SH-SY5Y (cell line): Measurements from ENCODE around the gene NMRK2.

Experiments used
- GATA2 ChIP-seq: IDR thresholded peaks from 2 replicates; pipeline ENCODE4 v1.6.1; 2011; ENCODE audit warnings: mild to moderate bottlenecking, low read depth, low read length
- GATA3 ChIP-seq: IDR thresholded peaks from 2 replicates; pipeline ENCODE4 v1.6.1; 2011; ENCODE audit warnings: low read depth, mild to moderate bottlenecking, low read length, moderate library complexity

The NMRK2 gene

GRCh38 chr19:3982701-3983541 lies 50.1 kb downstream of the NMRK2 start:
- TF ChIP-seq GATA2 (no peak), GATA3 (no peak)

GRCh38 chr19:3983542-3983914 lies 50.7 kb downstream of the NMRK2 start:
- TF ChIP-seq GATA2: no peak

- TF ChIP-seq GATA3 (no peak), GATA2 (no peak)
These were observed 51.2 kb downstream of the NMRK2 start for GRCh38 chr19:3983936-3984583.

DNA sequence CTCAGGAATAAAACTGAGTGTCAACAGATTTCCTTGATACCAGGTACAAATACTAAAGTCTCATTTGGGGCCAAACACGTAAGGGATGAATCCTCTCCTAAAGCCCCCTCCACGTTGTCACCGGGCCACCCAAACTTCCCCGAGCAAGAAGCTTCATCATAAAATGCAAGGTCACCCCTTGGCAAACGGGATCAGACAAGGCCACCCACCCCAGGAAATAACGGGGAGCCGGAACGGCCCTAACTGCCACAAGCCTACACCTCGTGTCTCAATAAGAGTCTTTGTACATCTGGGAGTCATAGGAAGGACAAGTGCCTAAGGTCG lies 51.7 kb downstream of the NMRK2 start:
- TF ChIP-seq GATA3 (no peak), GATA2 (no peak)

DNA sequence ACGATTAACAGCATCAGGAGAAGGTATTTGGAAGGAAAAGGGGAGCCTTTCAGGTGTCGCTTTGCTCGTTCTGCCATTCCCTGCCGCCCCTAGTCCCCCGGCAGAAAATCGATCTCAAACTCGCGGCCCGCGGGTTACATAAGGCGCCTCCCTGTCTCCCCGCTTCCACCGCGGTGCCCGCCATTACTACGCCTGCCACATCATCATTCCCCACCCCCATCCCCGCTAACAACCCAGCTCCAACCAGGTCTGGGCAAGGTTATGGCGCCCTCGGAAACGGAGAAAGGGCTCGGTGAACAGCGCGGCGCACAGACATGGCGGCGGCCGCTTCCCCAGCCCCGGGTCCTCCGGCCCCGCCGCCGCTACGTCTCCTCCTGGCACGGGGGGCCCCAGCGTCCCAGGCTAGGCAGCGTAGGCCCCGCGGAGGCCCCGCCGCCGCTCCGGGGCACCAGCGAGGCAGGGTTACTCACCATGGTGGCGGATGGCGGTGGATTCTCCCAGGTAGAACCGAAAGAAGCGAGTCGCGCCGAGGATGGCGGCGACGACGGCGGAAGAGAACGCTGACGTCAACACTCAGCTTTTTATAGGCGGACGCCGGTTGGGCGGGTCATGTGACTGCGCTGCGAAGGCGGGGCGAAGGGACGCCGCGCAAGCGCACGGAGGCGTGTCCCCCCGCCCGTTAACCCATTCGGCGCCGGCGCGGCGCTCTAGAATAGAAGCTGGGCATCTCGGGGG lies 52.2 kb downstream of the NMRK2 start, which contains the start of gene EEF2:
Gene EEF2, minus strand, starts transcription at position 556 of the 735 bp plus-strand sequence. Its CDS starts 83 bp downstream, at position 473.
- TF ChIP-seq GATA3 (no peak), GATA2 (no peak)

DNA sequence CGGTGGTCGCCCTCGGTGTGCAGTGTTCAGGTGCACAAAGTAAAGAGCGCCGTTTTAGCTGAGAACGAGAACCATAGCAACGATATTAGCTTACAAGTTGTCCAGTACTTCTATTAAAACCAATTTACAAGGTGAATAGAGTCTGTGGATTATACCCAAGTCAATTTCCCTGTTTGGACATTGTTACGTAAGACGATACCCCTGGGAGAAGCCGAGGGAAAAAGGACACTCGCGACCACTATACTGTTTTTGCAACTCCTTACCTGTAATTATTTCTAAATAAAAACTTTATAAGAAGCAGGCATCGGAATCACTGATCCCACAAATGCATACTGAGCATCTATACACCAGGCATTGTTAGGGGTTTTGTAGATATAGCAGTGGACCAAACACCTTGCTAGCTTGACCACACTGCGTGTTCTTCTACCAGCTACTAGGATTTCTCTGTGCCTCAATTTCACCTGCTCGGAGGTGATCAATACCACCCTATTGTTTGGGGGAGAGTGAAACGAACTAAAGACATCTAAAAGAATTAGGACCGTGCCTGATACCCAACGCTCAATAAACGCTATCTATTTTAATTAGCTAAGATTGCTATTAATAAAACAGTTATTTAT lies 52.9 kb downstream of the NMRK2 start:
- TF ChIP-seq GATA2: no peak
- no peak for TF ChIP-seq GATA3

GRCh38 chr19:3986260-3987041 lies 53.6 kb downstream of the NMRK2 start:
- TF ChIP-seq GATA3 (no peak), GATA2 (no peak)

- no peak for TF ChIP-seq GATA2
- TF ChIP-seq GATA3: no peak
These were observed 54.9 kb downstream of the NMRK2 start for GRCh38 chr19:3987619-3988371.

GRCh38 chr19:3990815-3991117 lies 57.9 kb downstream of the NMRK2 start:
- TF ChIP-seq GATA2 (no peak), GATA3 (no peak)
